Activated naive CD4-positive, alpha-beta T cell (primary cell): ENCODE results near the gene F2R.
"Not testable (repeated sequence)": the region's sequence is repeated elsewhere in the genome, so short reads cannot be mapped to it uniquely, and the experiment has no call there.

Experiments used
- DNase-seq, 4 experiments: peaks; one replicate each; lab custom pipeline; 2025; lab: John Stamatoyannopoulos, UW

F2R gene

GRCh38 chr5:76757049-76757448 lies 41.1 kb downstream of the F2R start:
- no peak for DNase-seq

- DNase-seq: not testable (repeated sequence)
Observed at GRCh38 chr5:76761118-76761517, 45.2 kb downstream of the F2R start.

GRCh38 chr5:76762484-76762883 lies 46.6 kb downstream of the F2R start:
- DNase-seq: no peak

- DNase-seq: no peak
Observed at GRCh38 chr5:76763136-76763535, 47.2 kb downstream of the F2R start.

- DNase-seq: no peak
Observed at GRCh38 chr5:76764374-76764773, 48.4 kb downstream of the F2R start.

- no peak for DNase-seq
Observed at GRCh38 chr5:76765249-76765648, 49.3 kb downstream of the F2R start.

GRCh38 chr5:76766746-76767145 lies 50.8 kb downstream of the F2R start:
- DNase-seq: no peak

- DNase-seq: not testable (repeated sequence)
Observed at GRCh38 chr5:76771041-76771440, 55.1 kb downstream of the F2R start.

- no peak for DNase-seq
Observed at GRCh38 chr5:76771705-76772405, 55.9 kb downstream of the F2R start.

GRCh38 chr5:76775921-76776320 lies 60.0 kb downstream of the F2R start:
- no peak for DNase-seq

- DNase-seq: no peak
Observed at GRCh38 chr5:76776391-76776790, 60.5 kb downstream of the F2R start.

GRCh38 chr5:76780616-76781015 lies 64.7 kb downstream of the F2R start:
- not testable (repeated sequence) for DNase-seq

- DNase-seq: no peak
Observed at GRCh38 chr5:76781775-76782174, 65.8 kb downstream of the F2R start.

- no peak for DNase-seq
Observed at GRCh38 chr5:76782444-76782843, 66.5 kb downstream of the F2R start.
